ENCODE results near the gene NFASC. TPM values are rescaled to one million over a fixed set of nuclear protein-coding genes. Genes with fewer than 3 reads are reported as not detected.
A peak's percentile ranks its signal among the peaks of the same experiment; 100 is the strongest.

Gene NFASC
- total and polyA plus RNA-seq, 2 donors from 2014 or later, result 23.2 to 29.9 TPM

DNA sequence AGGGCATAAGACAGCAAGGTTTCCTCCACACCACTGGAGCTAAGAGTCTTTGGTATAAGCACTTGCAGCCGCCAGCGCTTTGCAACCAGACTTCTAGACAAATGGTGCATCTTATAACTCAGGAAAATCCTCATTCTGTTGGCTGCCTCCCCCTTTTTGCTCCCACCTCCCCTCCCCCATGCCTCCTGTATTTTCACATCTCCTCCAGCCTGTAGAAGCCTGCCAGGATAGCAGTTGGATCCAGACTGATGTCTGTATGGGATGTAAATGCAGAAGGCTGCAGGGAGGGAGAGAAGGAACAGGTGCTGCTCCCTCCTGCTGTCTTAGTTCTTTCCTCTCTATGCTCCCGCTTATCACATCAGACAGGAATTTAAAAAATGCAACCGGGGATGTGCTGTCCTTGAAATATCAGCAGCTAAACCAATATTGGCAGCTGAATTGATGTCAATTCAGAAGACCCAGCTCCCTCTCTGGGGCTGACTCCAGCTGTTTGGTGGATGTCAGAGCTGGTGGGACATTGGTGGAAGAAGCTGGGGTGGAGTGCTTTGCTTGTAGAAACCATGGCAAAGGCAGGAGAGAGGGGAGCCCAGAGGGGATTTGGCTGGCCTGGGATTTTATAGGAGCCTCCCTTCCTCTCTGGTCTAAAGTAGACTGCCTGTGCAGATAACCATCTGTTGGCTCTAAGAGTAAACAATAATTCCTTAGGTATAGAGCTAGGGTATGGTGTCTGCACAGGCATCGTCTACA lies 53.5 kb downstream of the NFASC start:
- Histone ChIP-seq H3K9ac (ENCODE audit: low read length in 3 of 3) (no peak overlapping the region), H3K36me3 (ENCODE audit: control insufficient read depth in 2 of 3, insufficient read depth in 3 of 3, low read length in 3 of 3) (no peaks in the 10 kb centered on the region), H3K4me3 (ENCODE audit: low read length in 3 of 3) (no peak overlapping the region), H3K27me3 (ENCODE audit: control insufficient read depth, insufficient read depth, low read length) (no peaks in the 10 kb centered on the region), H3K27ac (ENCODE audit: low read depth in 2 of 2, low read length in 2 of 2) (no peak overlapping the region), H3K4me1 (ENCODE audit: control insufficient read depth in 2 of 3, insufficient read depth in 2 of 3, low read depth in 1 of 3, low read length in 3 of 3) (peaks cover 0 to 6% (median 0%) of the 10 kb centered on the region in 3 donors), H3K9me3 (ENCODE audit: control insufficient read depth in 2 of 3, insufficient read depth in 1 of 3, low read length in 3 of 3) (no peaks in the 10 kb centered on the region)
- TF ChIP-seq, protein P1, sequence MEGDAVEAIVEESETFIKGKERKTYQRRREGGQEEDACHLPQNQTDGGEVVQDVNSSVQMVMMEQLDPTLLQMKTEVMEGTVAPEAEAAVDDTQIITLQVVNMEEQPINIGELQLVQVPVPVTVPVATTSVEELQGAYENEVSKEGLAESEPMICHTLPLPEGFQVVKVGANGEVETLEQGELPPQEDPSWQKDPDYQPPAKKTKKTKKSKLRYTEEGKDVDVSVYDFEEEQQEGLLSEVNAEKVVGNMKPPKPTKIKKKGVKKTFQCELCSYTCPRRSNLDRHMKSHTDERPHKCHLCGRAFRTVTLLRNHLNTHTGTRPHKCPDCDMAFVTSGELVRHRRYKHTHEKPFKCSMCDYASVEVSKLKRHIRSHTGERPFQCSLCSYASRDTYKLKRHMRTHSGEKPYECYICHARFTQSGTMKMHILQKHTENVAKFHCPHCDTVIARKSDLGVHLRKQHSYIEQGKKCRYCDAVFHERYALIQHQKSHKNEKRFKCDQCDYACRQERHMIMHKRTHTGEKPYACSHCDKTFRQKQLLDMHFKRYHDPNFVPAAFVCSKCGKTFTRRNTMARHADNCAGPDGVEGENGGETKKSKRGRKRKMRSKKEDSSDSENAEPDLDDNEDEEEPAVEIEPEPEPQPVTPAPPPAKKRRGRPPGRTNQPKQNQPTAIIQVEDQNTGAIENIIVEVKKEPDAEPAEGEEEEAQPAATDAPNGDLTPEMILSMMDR (IDR thresholded peaks at IDR 0.05; ENCODE audit: borderline replicate concordance, extremely low read depth, insufficient read depth), result no peak
- DNase-seq (peak in 1 of 5 donors; percentile 36), FAIRE-seq (no peak)
- intact Hi-C loops (cut with DNase I), result no loop called here

- no peak overlapping the region for H3K27ac ChIP-seq (ENCODE audit: low read depth in 2 of 2, low read length in 2 of 2)
- DNase-seq (no peak), FAIRE-seq (no peak)
- peaks cover 0 to 6% (median 0%) of the 10 kb centered on the region in 3 donors for H3K4me1 ChIP-seq (ENCODE audit: control insufficient read depth in 2 of 3, insufficient read depth in 2 of 3, low read depth in 1 of 3, low read length in 3 of 3)
- TF ChIP-seq, protein P1 (IDR thresholded peaks at IDR 0.05; ENCODE audit: borderline replicate concordance, extremely low read depth, insufficient read depth), result no peak
- H3K9ac ChIP-seq (ENCODE audit: low read length in 3 of 3), result no peak overlapping the region
- intact Hi-C loops (cut with DNase I), result no loop called here
- H3K9me3 ChIP-seq (ENCODE audit: control insufficient read depth in 2 of 3, insufficient read depth in 1 of 3, low read length in 3 of 3), result no peaks in the 10 kb centered on the region
- H3K27me3 ChIP-seq (ENCODE audit: control insufficient read depth, insufficient read depth, low read length), result no peaks in the 10 kb centered on the region
- H3K4me3 ChIP-seq (ENCODE audit: low read length in 3 of 3), result no peak overlapping the region
- H3K36me3 ChIP-seq (ENCODE audit: control insufficient read depth in 2 of 3, insufficient read depth in 3 of 3, low read length in 3 of 3), result no peaks in the 10 kb centered on the region
Observed at GRCh38 chr1:204925701-204926100, 55.0 kb downstream of the NFASC start.

DNA sequence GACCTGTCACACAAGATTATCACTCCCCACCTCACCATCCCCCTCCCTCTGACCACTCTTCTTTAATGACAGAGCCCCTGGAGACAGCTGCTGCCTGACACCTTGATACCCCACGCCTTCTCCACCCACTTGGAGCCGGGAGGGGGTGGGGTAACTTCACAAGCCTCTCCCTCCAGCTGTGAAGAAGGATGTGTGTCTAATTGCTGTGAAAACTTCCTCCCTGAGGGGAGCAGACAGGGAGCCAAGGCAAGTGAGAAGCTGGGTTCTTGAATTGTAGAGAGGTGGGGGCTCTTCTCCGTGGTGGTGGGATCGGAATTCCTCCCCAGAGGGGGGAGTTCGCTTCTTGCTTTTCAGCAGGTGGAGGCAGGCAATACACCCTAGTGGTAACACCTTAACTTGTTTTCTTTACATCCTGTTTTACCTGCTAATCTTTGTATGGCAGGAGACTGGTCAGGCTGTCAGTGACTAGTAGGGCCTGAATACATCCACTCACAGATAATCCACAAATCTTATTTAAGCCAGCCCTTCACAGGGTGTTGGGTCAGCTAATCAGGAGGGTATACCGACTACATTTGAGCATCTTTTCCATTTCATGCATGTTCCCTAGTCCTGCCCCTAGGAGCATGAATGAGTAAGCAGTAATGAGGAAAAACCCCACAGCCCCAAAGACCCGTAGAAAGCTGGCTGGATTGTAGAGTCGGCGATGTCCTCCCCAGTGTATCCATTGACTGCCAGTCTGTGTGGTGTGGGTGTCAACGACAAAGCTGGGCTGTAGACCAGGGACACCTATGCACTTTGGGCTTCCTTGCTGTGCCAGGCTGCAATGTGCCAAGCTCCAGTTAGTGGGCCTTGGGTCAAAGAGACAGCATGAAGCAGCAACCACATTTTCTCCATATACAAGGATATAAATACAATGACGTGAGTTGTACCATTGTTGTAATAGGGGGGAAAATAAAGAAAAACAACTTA lies 57.3 kb downstream of the NFASC start:
- H3K9me3 ChIP-seq (ENCODE audit: control insufficient read depth in 2 of 3, insufficient read depth in 1 of 3, low read length in 3 of 3), result no peaks in the 10 kb centered on the region
- H3K27me3 ChIP-seq (ENCODE audit: control insufficient read depth, insufficient read depth, low read length), result no peaks in the 10 kb centered on the region
- H3K4me1 ChIP-seq (ENCODE audit: control insufficient read depth in 2 of 3, insufficient read depth in 2 of 3, low read depth in 1 of 3, low read length in 3 of 3), result peaks cover 0 to 3% (median 0%) of the 10 kb centered on the region in 3 donors
- intact Hi-C loops (cut with DNase I), result no loop called here
- TF ChIP-seq, protein P1 (IDR thresholded peaks at IDR 0.05; ENCODE audit: borderline replicate concordance, extremely low read depth, insufficient read depth), result no peak
- FAIRE-seq, result no peak
- H3K27ac ChIP-seq (ENCODE audit: low read depth in 2 of 2, low read length in 2 of 2), result no peak overlapping the region
- no peak overlapping the region for H3K4me3 ChIP-seq (ENCODE audit: low read length in 3 of 3)
- H3K9ac ChIP-seq (ENCODE audit: low read length in 3 of 3), result no peak overlapping the region
- no peaks in the 10 kb centered on the region for H3K36me3 ChIP-seq (ENCODE audit: control insufficient read depth in 2 of 3, insufficient read depth in 3 of 3, low read length in 3 of 3)
- DNase-seq, result peak in 1 of 5 donors; percentile 51

All from kidney (tissue), 14 donors.